Measurements from ENCODE around the gene EXOC1L. TPM values are rescaled to one million over a fixed set of nuclear protein-coding genes. Genes with fewer than 3 reads are reported as not detected.

Gene EXOC1L
- polyA plus RNA-seq, 3 donors = not detected

DNA sequence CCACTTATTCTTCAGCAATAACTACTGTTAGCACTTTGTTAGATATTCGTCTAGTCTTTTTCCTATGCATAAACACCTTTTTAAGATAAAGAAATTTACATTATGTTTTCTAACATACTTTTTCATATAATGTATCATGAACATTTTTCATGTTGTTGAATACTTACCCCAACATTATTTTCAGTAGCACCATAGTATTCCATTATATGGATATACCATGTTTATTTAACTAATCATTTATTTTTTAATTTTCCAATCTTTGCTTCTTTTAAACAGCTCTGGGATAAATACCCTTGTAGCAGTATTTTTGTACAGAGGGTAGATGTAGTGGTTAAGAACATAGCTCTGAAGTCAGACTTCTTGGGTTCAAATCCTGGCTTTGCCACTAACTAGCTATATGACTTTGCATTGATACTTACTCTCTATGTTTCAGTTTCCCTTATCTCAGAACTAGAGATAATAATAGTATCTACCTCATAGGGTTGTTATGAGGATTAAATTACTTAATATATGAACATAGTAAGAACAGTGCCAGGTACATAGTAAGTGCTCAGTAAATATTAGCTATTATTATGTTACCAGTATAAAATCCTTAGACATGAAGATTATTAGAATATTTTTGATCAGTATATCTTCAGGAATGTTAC is 45.1 kb downstream of the EXOC1L start:
- Histone ChIP-seq H2AFZ (ENCODE audit: insufficient read depth, low read depth, low read length, poor library complexity, severe bottlenecking) (no peak overlapping the region), H3K9ac (ENCODE audit: insufficient read depth, low read length, poor library complexity, severe bottlenecking) (no peak overlapping the region), H3K27me3 (ENCODE audit: control insufficient read depth in 2 of 2, insufficient read depth in 2 of 2, low read length in 2 of 2) (no peaks in the 10 kb centered on the region), H3K4me1 (ENCODE audit: control insufficient read depth in 1 of 2, insufficient read depth in 2 of 2, low read length in 2 of 2) (peaks cover 2 to 13% of the 10 kb centered on the region in 2 donors), H3K27ac (ENCODE audit: low read depth in 1 of 2, low read length in 2 of 2) (peak overlapping the region in 1 of 2 donors; percentile 71), H3K4me3 (replicated peaks in 1 of 3; ENCODE audit: low read depth in 2 of 3, low read length in 3 of 3) (no peak overlapping the region), H3K36me3 (replicated peaks in 1 of 2; ENCODE audit: control insufficient read depth in 1 of 2, insufficient read depth in 2 of 2, low read length in 2 of 2) (peaks cover 68 to 76% of the 10 kb centered on the region in 2 donors), H3K9me3 (replicated peaks in 1 of 2; ENCODE audit: control insufficient read depth in 1 of 2, insufficient read depth in 1 of 2, low read length in 2 of 2) (no peaks in the 10 kb centered on the region), H3K4me2 (replicated peaks; ENCODE audit: extremely low read depth, low read length, poor library complexity, severe bottlenecking) (no peak overlapping the region), H3K79me2 (ENCODE audit: insufficient read depth, low read length) (peaks cover 5% of the 10 kb centered on the region), H4K20me1 (ENCODE audit: insufficient read depth, low read length) (peaks cover 4% of the 10 kb centered on the region)
- Mint-ChIP-seq H3K36me3 (peaks cover 59 to 70% of the 10 kb centered on the region in 2 donors), H3K9me3 (no peaks in the 10 kb centered on the region), H3K4me3 (no peak overlapping the region), H3K4me1 (peaks cover 22% of the 10 kb centered on the region), H3K27me3 (ENCODE audit: low read depth in 3 of 3) (no peaks in the 10 kb centered on the region), H3K27ac (peak overlapping the region in 1 of 7 donors; percentile 69)
- no peak for TF ChIP-seq CTCF (IDR thresholded peaks at IDR 0.05)
- no peak for DNase-seq
- intact Hi-C loops (cut with micrococcal nuclease) = no loop called here
- WGBS (ENCODE audit: insufficient coverage) = no CpG with 5 or more reads among the region's 1 CpG

GRCh38 chr4:55865228-55865806 is 45.7 kb downstream of the EXOC1L start:
- no peak overlapping the region for H3K4me3 Mint-ChIP-seq
- H3K79me2 ChIP-seq (ENCODE audit: insufficient read depth, low read length) = no peaks in the 10 kb centered on the region
- peaks cover 2 to 13% of the 10 kb centered on the region in 2 donors for H3K4me1 ChIP-seq (ENCODE audit: control insufficient read depth in 1 of 2, insufficient read depth in 2 of 2, low read length in 2 of 2)
- no peak for TF ChIP-seq CTCF (IDR thresholded peaks at IDR 0.05)
- H4K20me1 ChIP-seq (ENCODE audit: insufficient read depth, low read length) = peaks cover 4% of the 10 kb centered on the region
- H3K4me3 ChIP-seq (replicated peaks in 1 of 3; ENCODE audit: low read depth in 2 of 3, low read length in 3 of 3) = no peak overlapping the region
- H3K9me3 ChIP-seq (replicated peaks in 1 of 2; ENCODE audit: control insufficient read depth in 1 of 2, insufficient read depth in 1 of 2, low read length in 2 of 2) = no peaks in the 10 kb centered on the region
- H3K4me2 ChIP-seq (replicated peaks; ENCODE audit: extremely low read depth, low read length, poor library complexity, severe bottlenecking) = no peak overlapping the region
- WGBS (ENCODE audit: insufficient coverage) = 100% methylated on average over 1 of the region's 2 CpGs
- peak; percentile 2 to 22 (median 14) for DNase-seq
- H3K27me3 Mint-ChIP-seq (ENCODE audit: low read depth in 3 of 3) = no peaks in the 10 kb centered on the region
- H3K27ac ChIP-seq (ENCODE audit: low read depth in 1 of 2, low read length in 2 of 2) = peak overlapping the region in 1 of 2 donors; percentile 71
- H3K9me3 Mint-ChIP-seq = no peaks in the 10 kb centered on the region
- intact Hi-C loops (cut with micrococcal nuclease) = no loop called here
- no peak overlapping the region for H2AFZ ChIP-seq (ENCODE audit: insufficient read depth, low read depth, low read length, poor library complexity, severe bottlenecking)
- H3K36me3 ChIP-seq (replicated peaks in 1 of 2; ENCODE audit: control insufficient read depth in 1 of 2, insufficient read depth in 2 of 2, low read length in 2 of 2) = peaks cover 68 to 76% of the 10 kb centered on the region in 2 donors
- H3K27ac Mint-ChIP-seq = peak overlapping the region; percentile 2 to 90 (median 71)
- no peaks in the 10 kb centered on the region for H3K27me3 ChIP-seq (ENCODE audit: control insufficient read depth in 2 of 2, insufficient read depth in 2 of 2, low read length in 2 of 2)
- no peak overlapping the region for H3K9ac ChIP-seq (ENCODE audit: insufficient read depth, low read length, poor library complexity, severe bottlenecking)
- peaks cover 22% of the 10 kb centered on the region for H3K4me1 Mint-ChIP-seq
- H3K36me3 Mint-ChIP-seq = peaks cover 62 to 71% of the 10 kb centered on the region in 2 donors

Data from CD14-positive monocyte (primary cell).